GM06990 (cell line): ENCODE results near the gene ASB9.

ENCODE experiments used
- DNase-seq: peaks from one replicate; pipeline ENCODE4 v3.0.0-alpha.2; 2011; ENCODE audit not compliant: insufficient read length; ENCODE audit errors: extremely low read depth
- H3K27me3 ChIP-seq: replicated peaks from 2 replicates; pipeline ENCODE4 v1.6.0; 2011; ENCODE audit warnings: low read length; ENCODE audit not compliant: control insufficient read depth, insufficient read depth
- H3K36me3 ChIP-seq: 2 replicates; pipeline ENCODE4 v1.5.1; 2011; ENCODE audit warnings: low read length; ENCODE audit not compliant: control insufficient read depth, insufficient read depth
- H3K4me3 ChIP-seq: replicated peaks from 2 replicates; pipeline ENCODE4 v1.5.1; 2011; ENCODE audit warnings: low read depth, mild to moderate bottlenecking, control low read depth, low read length
- TF ChIP-seq, protein P1 (sequence below): IDR thresholded peaks from 2 replicates; pipeline ENCODE4 v1.5.1; 2011; ENCODE audit warnings: low read length, control low read depth, mild to moderate bottlenecking, inconsistent platforms; ENCODE audit not compliant: insufficient read depth, poor library complexity, severe bottlenecking

The ASB9 gene

DNA sequence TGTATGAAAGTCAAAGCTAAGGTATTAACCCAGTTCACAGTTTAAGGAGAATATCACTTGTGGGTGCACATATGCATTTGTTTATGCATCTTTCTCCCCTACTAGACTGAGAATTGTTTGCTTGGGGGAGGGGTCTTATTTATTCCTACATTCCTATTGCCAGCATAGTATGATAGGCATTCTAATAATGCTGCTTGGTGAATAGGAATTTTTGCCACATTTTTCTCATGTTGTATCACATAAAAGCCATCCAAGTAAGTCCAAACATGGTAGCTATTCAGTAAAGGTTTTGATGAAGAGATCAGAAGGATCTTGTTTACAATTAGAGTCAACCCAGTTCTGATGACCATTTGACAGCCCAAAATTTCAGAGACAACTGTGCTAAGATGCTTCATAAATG lies 48.6 kb downstream of the ASB9 start:
- TF ChIP-seq, protein P1, sequence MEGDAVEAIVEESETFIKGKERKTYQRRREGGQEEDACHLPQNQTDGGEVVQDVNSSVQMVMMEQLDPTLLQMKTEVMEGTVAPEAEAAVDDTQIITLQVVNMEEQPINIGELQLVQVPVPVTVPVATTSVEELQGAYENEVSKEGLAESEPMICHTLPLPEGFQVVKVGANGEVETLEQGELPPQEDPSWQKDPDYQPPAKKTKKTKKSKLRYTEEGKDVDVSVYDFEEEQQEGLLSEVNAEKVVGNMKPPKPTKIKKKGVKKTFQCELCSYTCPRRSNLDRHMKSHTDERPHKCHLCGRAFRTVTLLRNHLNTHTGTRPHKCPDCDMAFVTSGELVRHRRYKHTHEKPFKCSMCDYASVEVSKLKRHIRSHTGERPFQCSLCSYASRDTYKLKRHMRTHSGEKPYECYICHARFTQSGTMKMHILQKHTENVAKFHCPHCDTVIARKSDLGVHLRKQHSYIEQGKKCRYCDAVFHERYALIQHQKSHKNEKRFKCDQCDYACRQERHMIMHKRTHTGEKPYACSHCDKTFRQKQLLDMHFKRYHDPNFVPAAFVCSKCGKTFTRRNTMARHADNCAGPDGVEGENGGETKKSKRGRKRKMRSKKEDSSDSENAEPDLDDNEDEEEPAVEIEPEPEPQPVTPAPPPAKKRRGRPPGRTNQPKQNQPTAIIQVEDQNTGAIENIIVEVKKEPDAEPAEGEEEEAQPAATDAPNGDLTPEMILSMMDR, result no peak
- no peaks in the 10 kb centered on the region; the same call in 1 of the 2 replicates for H3K27me3 ChIP-seq
- no peaks in the 10 kb centered on the region for H3K36me3 ChIP-seq
- no peak overlapping the region for H3K4me3 ChIP-seq
- DNase-seq, result no peak

DNA sequence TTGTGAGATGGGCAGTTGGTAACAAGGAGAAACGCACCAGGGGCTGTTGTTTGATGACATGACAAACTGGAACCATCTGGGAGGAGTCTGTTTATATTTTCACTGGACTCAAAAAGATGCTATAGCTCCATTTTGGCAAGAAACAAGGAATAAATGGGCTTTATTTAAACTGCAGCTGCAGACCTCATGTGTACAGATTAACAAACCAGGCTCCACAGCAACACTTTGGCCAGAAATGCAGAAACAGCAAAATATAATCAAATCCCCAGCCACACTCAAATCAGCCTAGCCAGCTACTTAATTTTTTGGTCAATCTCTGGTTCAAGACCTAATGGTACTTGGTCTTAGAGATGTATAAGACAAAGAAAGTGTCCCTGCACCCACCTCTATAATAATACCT lies 52.7 kb downstream of the ASB9 start:
- H3K36me3 ChIP-seq, result no peaks in the 10 kb centered on the region
- H3K4me3 ChIP-seq, result no peak overlapping the region
- DNase-seq, result no peak
- H3K27me3 ChIP-seq, result no peaks in the 10 kb centered on the region
- TF ChIP-seq, protein P1, result no peak

DNA sequence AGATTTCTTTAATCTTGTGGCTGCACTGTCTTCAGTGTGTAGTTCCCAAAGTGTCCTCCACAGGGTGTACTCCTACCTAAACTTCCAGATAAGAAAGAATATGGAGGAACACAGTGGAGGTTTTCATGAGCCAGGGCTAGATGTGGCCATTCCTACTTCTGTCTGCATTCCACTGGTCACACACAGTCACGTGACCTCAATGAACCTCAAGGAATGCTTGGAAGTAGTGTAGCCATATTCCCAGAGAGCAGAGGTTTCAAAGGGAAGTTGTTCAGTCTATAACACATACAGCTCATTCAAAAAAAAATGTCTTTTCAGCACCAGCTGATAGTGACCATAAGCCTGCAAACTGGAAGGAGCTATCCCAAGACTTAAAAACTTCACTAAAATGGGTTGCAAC lies 53.6 kb downstream of the ASB9 start:
- TF ChIP-seq, protein P1, result no peak
- H3K4me3 ChIP-seq, result no peak overlapping the region
- H3K36me3 ChIP-seq, result no peaks in the 10 kb centered on the region
- no peak for DNase-seq
- no peaks in the 10 kb centered on the region for H3K27me3 ChIP-seq

DNA sequence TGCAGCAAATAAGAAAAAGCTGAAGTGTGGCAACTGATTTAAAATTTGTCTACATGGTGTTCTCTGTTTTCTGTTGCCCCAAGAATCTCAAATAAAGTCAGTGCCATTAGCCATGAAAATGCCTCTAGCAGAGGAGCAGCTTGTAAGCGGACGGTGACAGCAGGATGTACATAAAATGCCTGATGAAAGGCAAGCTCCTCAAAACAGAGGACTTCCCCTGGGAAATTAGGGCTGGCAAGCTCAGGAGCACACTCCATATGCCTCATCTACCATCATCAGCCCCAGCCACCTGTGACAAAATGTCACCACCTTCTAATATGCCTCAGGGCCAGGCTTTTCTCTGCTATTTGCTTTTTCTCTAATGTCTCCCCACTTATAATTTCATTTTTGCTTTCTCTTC lies 54.5 kb downstream of the ASB9 start:
- no peak for DNase-seq
- TF ChIP-seq, protein P1, result no peak
- Histone ChIP-seq H3K4me3 (no peak overlapping the region), H3K36me3 (no peaks in the 10 kb centered on the region), H3K27me3 (no peaks in the 10 kb centered on the region)

DNA sequence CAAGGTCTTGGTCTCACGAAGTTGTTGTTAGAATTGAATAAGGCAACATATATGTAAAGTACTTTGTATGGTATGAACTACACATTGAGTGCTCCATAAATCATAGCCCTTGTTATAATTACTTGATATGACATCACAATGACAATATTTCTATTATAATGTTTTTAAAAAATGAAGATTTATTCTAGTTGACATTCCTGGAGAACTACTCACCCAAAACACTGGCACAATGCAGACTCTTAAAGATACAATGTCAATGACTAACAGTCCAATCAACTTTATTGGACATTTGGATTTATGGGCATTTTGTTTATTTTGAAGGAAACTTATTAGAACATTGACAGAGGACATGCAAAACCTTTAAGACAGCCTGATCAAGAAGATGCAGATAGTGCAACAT lies 55.3 kb downstream of the ASB9 start:
- DNase-seq, result no peak
- TF ChIP-seq, protein P1, result no peak
- Histone ChIP-seq H3K27me3 (no peaks in the 10 kb centered on the region), H3K4me3 (no peak overlapping the region), H3K36me3 (no peaks in the 10 kb centered on the region)

DNA sequence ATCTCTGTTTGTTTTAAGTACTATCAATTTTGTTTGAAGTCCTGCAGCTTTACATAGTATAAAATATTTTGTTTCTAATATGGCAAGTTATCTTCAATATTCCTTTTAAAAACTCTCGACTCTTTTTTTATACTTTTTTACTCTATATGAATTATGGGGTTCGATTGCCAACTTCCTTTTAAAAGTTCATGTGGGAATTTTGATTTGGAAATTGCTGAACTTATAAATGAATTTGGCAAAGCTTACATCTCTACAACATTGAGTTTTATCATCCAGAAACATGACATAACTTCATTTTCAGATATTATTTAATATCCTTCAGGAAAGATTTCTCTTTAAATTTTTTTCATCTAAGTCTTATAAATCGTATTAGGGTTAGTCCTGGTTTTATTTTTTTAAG lies 60.8 kb downstream of the ASB9 start:
- TF ChIP-seq, protein P1, result no peak
- Histone ChIP-seq H3K4me3 (no peak overlapping the region), H3K36me3 (no peaks in the 10 kb centered on the region), H3K27me3 (no peaks in the 10 kb centered on the region)
- no peak for DNase-seq
